Osteocyte (in vitro differentiated cells): ENCODE results near the gene APOL1. TPM values are rescaled to one million over a fixed set of nuclear protein-coding genes. Genes with fewer than 3 reads are reported as not detected.
A peak's percentile ranks its signal among the peaks of the same experiment; 100 is the strongest.
"Not testable (repeated sequence)": the region's sequence is repeated elsewhere in the genome, so short reads cannot be mapped to it uniquely, and the experiment has no call there.

ENCODE experiments used
- DNase-seq: peaks from one replicate; pipeline ENCODE4 v3.0.0; 2021; ENCODE audit warnings: mixed read lengths; ENCODE audit not compliant: unreplicated experiment; ENCODE audit errors: extremely low spot score
- H3K27ac Mint-ChIP-seq: one replicate; pipeline ENCODE4 v1.8.0; 2021; ENCODE audit warnings: mild to moderate bottlenecking, mixed read lengths; ENCODE audit not compliant: unreplicated experiment
- H3K27me3 Mint-ChIP-seq: one replicate; pipeline ENCODE4 v1.8.0; 2021; ENCODE audit warnings: mixed read lengths; ENCODE audit not compliant: unreplicated experiment
- H3K36me3 Mint-ChIP-seq: one replicate; pipeline ENCODE4 v1.8.0; 2021; ENCODE audit warnings: mixed read lengths; ENCODE audit not compliant: unreplicated experiment
- H3K4me1 Mint-ChIP-seq: one replicate; pipeline ENCODE4 v1.8.0; 2021; ENCODE audit warnings: mixed read lengths; ENCODE audit not compliant: unreplicated experiment
- H3K4me3 Mint-ChIP-seq: one replicate; pipeline ENCODE4 v1.8.0; 2021; ENCODE audit warnings: mild to moderate bottlenecking, moderate library complexity, mixed read lengths; ENCODE audit not compliant: unreplicated experiment
- H3K9me3 Mint-ChIP-seq: one replicate; pipeline ENCODE4 v1.8.0; 2021; ENCODE audit warnings: mixed read lengths; ENCODE audit not compliant: unreplicated experiment
- total RNA-seq: library from RNA; stranded (reverse); gene quantifications from 2 replicates; pipeline ENCODE4 v1.2.1, GENCODE V29; 2021
- TF ChIP-seq, protein P1 (sequence below): fragments of 200-600 bp; sonication (generic); IDR thresholded peaks from 2 replicates; pipeline ENCODE4 v1.5.0; 2021; ENCODE audit warnings: antibody characterized with exemption, mild to moderate bottlenecking, moderate library complexity

The APOL1 gene
- total RNA-seq, 1 donor from 2014 or later, result 16.2 TPM

DNA sequence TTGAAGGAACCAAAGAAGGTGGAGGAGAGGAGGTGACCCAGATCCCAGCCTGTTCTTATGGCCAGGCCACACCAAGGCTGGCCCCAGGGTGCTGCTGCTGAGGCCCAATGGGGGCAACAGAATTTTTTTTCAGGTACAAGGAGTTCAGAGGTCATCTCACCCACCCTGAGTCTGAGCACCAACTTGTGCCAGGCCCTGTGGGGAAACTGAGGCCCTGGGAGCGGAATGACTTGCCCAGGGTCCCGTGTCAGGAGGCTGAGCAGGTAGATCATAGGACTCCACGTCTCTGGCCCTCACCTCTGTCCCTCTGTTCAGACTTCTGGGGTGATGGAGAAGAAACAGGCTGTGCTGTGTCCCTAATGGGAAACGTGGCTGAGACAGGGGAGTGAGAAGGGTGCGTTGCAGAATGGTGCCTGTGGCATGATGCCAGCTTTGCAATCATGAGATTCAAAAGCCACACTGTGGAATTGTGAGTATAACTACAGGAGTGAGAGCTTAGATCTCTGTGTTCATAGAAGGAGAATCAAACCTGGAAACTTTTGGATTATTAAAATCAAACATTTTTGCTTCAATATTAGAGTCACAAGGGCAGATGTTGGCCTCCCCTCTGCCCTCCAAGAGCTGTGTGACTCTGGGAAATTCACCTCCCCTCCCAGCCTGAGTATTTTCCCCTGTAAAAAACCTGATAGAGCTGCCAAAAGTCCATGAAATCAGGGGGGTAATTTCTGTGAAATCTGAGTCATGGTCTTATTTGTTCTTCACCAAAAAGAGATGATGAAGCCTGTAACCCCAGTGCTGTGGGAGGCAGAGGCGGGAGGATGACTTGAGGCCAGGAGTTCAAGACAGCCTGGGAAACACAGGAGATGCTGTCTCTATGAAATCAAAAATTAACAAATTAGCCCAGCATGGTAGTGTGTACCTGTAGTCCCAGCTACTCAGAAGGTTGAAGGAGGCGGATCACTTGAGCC is 874 bp downstream of the APOL1 start:
- H3K4me3 Mint-ChIP-seq, result peak overlapping the region; percentile 61
- no peaks in the 10 kb centered on the region for H3K36me3 Mint-ChIP-seq
- no peak for DNase-seq
- H3K9me3 Mint-ChIP-seq, result no peaks in the 10 kb centered on the region
- H3K27ac Mint-ChIP-seq, result peak overlapping the region; percentile 72
- H3K4me1 Mint-ChIP-seq, result peaks cover 30% of the 10 kb centered on the region
- TF ChIP-seq, protein P1, sequence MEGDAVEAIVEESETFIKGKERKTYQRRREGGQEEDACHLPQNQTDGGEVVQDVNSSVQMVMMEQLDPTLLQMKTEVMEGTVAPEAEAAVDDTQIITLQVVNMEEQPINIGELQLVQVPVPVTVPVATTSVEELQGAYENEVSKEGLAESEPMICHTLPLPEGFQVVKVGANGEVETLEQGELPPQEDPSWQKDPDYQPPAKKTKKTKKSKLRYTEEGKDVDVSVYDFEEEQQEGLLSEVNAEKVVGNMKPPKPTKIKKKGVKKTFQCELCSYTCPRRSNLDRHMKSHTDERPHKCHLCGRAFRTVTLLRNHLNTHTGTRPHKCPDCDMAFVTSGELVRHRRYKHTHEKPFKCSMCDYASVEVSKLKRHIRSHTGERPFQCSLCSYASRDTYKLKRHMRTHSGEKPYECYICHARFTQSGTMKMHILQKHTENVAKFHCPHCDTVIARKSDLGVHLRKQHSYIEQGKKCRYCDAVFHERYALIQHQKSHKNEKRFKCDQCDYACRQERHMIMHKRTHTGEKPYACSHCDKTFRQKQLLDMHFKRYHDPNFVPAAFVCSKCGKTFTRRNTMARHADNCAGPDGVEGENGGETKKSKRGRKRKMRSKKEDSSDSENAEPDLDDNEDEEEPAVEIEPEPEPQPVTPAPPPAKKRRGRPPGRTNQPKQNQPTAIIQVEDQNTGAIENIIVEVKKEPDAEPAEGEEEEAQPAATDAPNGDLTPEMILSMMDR, result no peak
- H3K27me3 Mint-ChIP-seq, result no peaks in the 10 kb centered on the region

- not testable (repeated sequence) for H3K27me3 Mint-ChIP-seq, H3K4me3 Mint-ChIP-seq, H3K27ac Mint-ChIP-seq, H3K9me3 Mint-ChIP-seq, DNase-seq, H3K36me3 Mint-ChIP-seq
- peaks cover 35% of the 10 kb centered on the region for H3K4me1 Mint-ChIP-seq
Measured at GRCh38 chr22:36255572-36255971, 2.6 kb downstream of the APOL1 start.

GRCh38 chr22:36256478-36256877 is 3.5 kb downstream of the APOL1 start:
- Mint-ChIP-seq H3K4me1 (peaks cover 35% of the 10 kb centered on the region), H3K4me3 (no peak overlapping the region), H3K27me3 (no peaks in the 10 kb centered on the region), H3K9me3 (no peaks in the 10 kb centered on the region), H3K27ac (no peak overlapping the region), H3K36me3 (no peaks in the 10 kb centered on the region)
- TF ChIP-seq, protein P1, result no peak
- DNase-seq, result no peak

- no peaks in the 10 kb centered on the region for H3K36me3 Mint-ChIP-seq
- TF ChIP-seq, protein P1, result no peak
- no peak for DNase-seq
- H3K4me1 Mint-ChIP-seq, result peaks cover 35% of the 10 kb centered on the region
- H3K4me3 Mint-ChIP-seq, result no peak overlapping the region
- no peaks in the 10 kb centered on the region for H3K9me3 Mint-ChIP-seq
- H3K27ac Mint-ChIP-seq, result no peak overlapping the region
- H3K27me3 Mint-ChIP-seq, result no peaks in the 10 kb centered on the region
Measured at GRCh38 chr22:36257308-36257707, 4.4 kb downstream of the APOL1 start.

DNA sequence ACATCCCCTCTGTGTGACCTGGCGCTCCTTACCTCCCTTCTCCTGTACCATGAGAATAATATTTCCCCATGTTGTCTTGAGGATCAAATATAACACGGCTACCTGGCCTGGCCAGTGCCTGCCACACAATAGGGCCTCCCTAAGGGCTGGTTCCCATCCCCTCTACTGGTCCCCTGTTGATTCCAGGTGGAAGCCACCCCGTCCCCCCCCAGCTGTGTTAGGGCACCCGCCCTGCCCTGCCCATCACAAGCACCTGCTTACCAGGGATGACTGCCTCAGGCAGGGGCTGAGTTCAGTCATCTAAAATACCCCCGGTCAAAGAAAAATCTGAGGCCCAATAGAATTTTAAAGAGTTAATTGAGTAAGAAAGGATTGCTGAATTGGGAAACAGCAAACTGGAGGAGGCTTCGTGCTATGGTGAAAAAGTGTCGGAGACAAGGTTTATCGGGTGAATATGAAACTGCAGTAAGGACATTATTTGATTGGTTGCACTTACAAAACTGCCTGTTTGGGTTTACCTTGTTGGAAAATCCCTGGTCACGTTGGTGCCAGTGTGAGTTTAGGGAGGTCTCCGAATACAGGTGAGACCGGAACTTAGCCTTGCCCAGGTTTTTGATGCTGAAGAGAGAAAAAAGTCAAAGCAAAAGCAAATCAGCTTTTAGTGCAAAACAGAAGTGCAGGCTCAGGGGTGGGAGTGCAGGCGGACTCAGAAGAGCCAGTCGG is 5.2 kb downstream of the APOL1 start:
- peaks cover 29% of the 10 kb centered on the region for H3K4me1 Mint-ChIP-seq
- TF ChIP-seq, protein P1, result no peak
- H3K27ac Mint-ChIP-seq, result peak overlapping the region; percentile 79
- no peak for DNase-seq
- no peak overlapping the region for H3K4me3 Mint-ChIP-seq
- H3K9me3 Mint-ChIP-seq, result no peaks in the 10 kb centered on the region
- no peaks in the 10 kb centered on the region for H3K27me3 Mint-ChIP-seq
- no peaks in the 10 kb centered on the region for H3K36me3 Mint-ChIP-seq
